CD14-positive monocyte (primary cell): ENCODE measurements around the gene MYO1D. TPM values are rescaled to one million over a fixed set of nuclear protein-coding genes. Genes with fewer than 3 reads are reported as not detected.

Experiments used
- DNase-seq, 3 donors: peaks; one replicate each; pipeline ENCODE4 v3.0.0-alpha.2; 2011 to 2022
- H2AFZ ChIP-seq: 2 replicates; pipeline ENCODE4 v1.6.0; 2012; ENCODE audit warnings: mild to moderate bottlenecking, low read depth, low read length, inconsistent platforms; ENCODE audit not compliant: insufficient read depth, poor library complexity, severe bottlenecking
- H3K27ac ChIP-seq, 2 donors: 1 replicate in 1 of 2; 2 replicates in 1 of 2; pipeline ENCODE4 v1.5.1; 2012 to 2013; ENCODE audit warnings: low read length in 2 of 2, control low read depth in 1 of 2, inconsistent platforms in 1 of 2, low read depth in 1 of 2, mild to moderate bottlenecking in 1 of 2
- H3K27me3 ChIP-seq, 2 donors: one replicate each; pipeline versions ENCODE4 v1.6.0 to v1.6.1; 2011 to 2013; ENCODE audit warnings: low read length in 2 of 2; ENCODE audit not compliant: control insufficient read depth in 2 of 2, insufficient read depth in 2 of 2
- H3K36me3 ChIP-seq, 2 donors: replicated peaks in 1 of 2; 1 replicate in 1 of 2; 2 replicates in 1 of 2; pipeline versions ENCODE4 v1.5.1 to v1.6.1; 2012 to 2013; ENCODE audit warnings: low read length in 2 of 2, control low read depth in 1 of 2, inconsistent platforms in 1 of 2, mild to moderate bottlenecking in 1 of 2; ENCODE audit not compliant: insufficient read depth in 2 of 2, control insufficient read depth in 1 of 2
- H3K4me1 ChIP-seq, 2 donors: 1 replicate in 1 of 2; 2 replicates in 1 of 2; pipeline versions ENCODE4 v1.5.1 to v1.6.1; 2012 to 2013; ENCODE audit warnings: low read length in 2 of 2, control low read depth in 1 of 2, inconsistent platforms in 1 of 2, mild to moderate bottlenecking in 1 of 2, moderate library complexity in 1 of 2; ENCODE audit not compliant: insufficient read depth in 2 of 2, control insufficient read depth in 1 of 2
- H3K4me2 ChIP-seq: replicated peaks from 2 replicates; pipeline ENCODE3; 2012; ENCODE audit warnings: low read length, moderate library complexity, mild to moderate bottlenecking; ENCODE audit not compliant: poor library complexity, severe bottlenecking; ENCODE audit errors: extremely low read depth
- H3K4me3 ChIP-seq, 3 experiments: fragments of 200-600 bp in 1 of 3; sonication (generic) in 1 of 3; replicated peaks in 1 of 3; 1 replicate in 2 of 3; 2 replicates in 1 of 3; pipeline ENCODE4 v1.5.1; 2011 to 2013; ENCODE audit warnings: low read length in 3 of 3, mild to moderate bottlenecking in 3 of 3, control low read depth in 2 of 3, low read depth in 2 of 3, inconsistent platforms in 1 of 3, moderate library complexity in 1 of 3
- H3K79me2 ChIP-seq: 2 replicates; pipeline ENCODE4 v1.6.0; 2012; ENCODE audit warnings: mild to moderate bottlenecking, control low read depth, inconsistent platforms, low read length, moderate library complexity; ENCODE audit not compliant: insufficient read depth
- H3K9ac ChIP-seq: 2 replicates; pipeline ENCODE4 v1.6.0; 2017; ENCODE audit warnings: low read length, mild to moderate bottlenecking; ENCODE audit not compliant: insufficient read depth, poor library complexity, severe bottlenecking
- H3K9me3 ChIP-seq, 2 donors: replicated peaks in 1 of 2; 1 replicate in 1 of 2; 2 replicates in 1 of 2; pipeline versions ENCODE4 v1.5.1 to v1.6.1; 2012 to 2013; ENCODE audit warnings: low read length in 2 of 2, control low read depth in 1 of 2; ENCODE audit not compliant: control insufficient read depth in 1 of 2, insufficient read depth in 1 of 2
- H4K20me1 ChIP-seq: 2 replicates; pipeline ENCODE4 v1.6.0; 2012; ENCODE audit warnings: mild to moderate bottlenecking, low read length, control low read depth, moderate library complexity; ENCODE audit not compliant: insufficient read depth
- H3K27ac Mint-ChIP-seq, 7 donors: one replicate each; pipeline ENCODE4 v1.8.0; 2020; ENCODE audit warnings: mild to moderate bottlenecking in 7 of 7, mixed read lengths in 7 of 7, moderate library complexity in 6 of 7, inconsistent platforms in 2 of 7
- H3K27me3 Mint-ChIP-seq, 3 donors: one replicate each; pipeline ENCODE4 v1.8.0; 2021 to 2022; ENCODE audit warnings: low read depth in 3 of 3, mild to moderate bottlenecking in 3 of 3, mixed read lengths in 3 of 3, moderate library complexity in 3 of 3, inconsistent platforms in 1 of 3
- H3K36me3 Mint-ChIP-seq, 2 donors: one replicate each; pipeline ENCODE4 v1.8.0; 2020; ENCODE audit warnings: mixed read lengths in 2 of 2, inconsistent platforms in 1 of 2, mild to moderate bottlenecking in 1 of 2
- H3K4me1 Mint-ChIP-seq: one replicate; pipeline ENCODE4 v1.8.0; 2020; ENCODE audit warnings: mild to moderate bottlenecking, mixed read lengths
- H3K4me3 Mint-ChIP-seq, 2 donors: one replicate each; pipeline ENCODE4 v1.8.0; 2020; ENCODE audit warnings: mild to moderate bottlenecking in 2 of 2, mixed read lengths in 2 of 2, moderate library complexity in 1 of 2
- H3K9me3 Mint-ChIP-seq, 7 donors: one replicate each; pipeline ENCODE4 v1.8.0; 2020 to 2022; ENCODE audit warnings: mixed read lengths in 7 of 7, mild to moderate bottlenecking in 6 of 7, moderate library complexity in 6 of 7, inconsistent platforms in 2 of 7
- CTCF ChIP-seq: fragments of 200-600 bp; IDR thresholded peaks from one replicate; pipeline ENCODE4 v1.8.0; 2022; ENCODE audit warnings: antibody characterized with exemption, mild to moderate bottlenecking
- WGBS: methylation state at CpG from one replicate; pipeline ENCODE4 v1.1.5; 2013; ENCODE audit warnings: missing lambda C conversion rate; ENCODE audit not compliant: insufficient coverage; 5-methylcytosine and 5-hydroxymethylcytosine counted together
- intact Hi-C, 2 donors: fragments of 100-400 bp; cut with micrococcal nuclease; formaldehyde crosslinking; loops; one replicate each; pipeline versions ENCODE4 v1.15.0 to v1.15.1; 2023
- polyA plus RNA-seq, 3 donors: library from polyadenylated mRNA; depleted of rRNA in 1 of 3; unstranded in 2 of 3; stranded (reverse) in 1 of 3; fragments of 300-500 nt in 2 of 3; fragments of >200 nt in 1 of 3; fragmentation: Illumina TruSeq in 2 of 3; gene quantifications; 1 replicate in 2 of 3; 2 replicates in 1 of 3; pipeline ENCODE4 v1.2.3, GENCODE V29; 2012 to 2021

MYO1D gene
- polyA plus RNA-seq, 3 donors = 0.22 to 0.39 (median 0.26) TPM

- intact Hi-C loops = loop anchor here in 1 of 2 donors (10.0 kb wide), 1 partner anchor 151 kb away; no protein-coding TSS in a partner anchor
- H3K36me3 Mint-ChIP-seq = no peaks in the 10 kb centered on the region
- H3K9me3 ChIP-seq = no peaks in the 10 kb centered on the region
- H3K4me3 Mint-ChIP-seq = no peak overlapping the region
- H3K9me3 Mint-ChIP-seq = peaks cover 0 to 2% (median 0%) of the 10 kb centered on the region in 7 donors
- no peak for TF ChIP-seq CTCF
- H3K27ac Mint-ChIP-seq = no peak overlapping the region
- no peaks in the 10 kb centered on the region for H3K79me2 ChIP-seq
- H3K9ac ChIP-seq = no peak overlapping the region
- no peaks in the 10 kb centered on the region for H3K36me3 ChIP-seq
- H3K27me3 ChIP-seq = no peaks in the 10 kb centered on the region
- no peak overlapping the region for H3K27ac ChIP-seq
- H3K4me3 ChIP-seq = no peak overlapping the region
- peaks cover 1 to 8% (median 2%) of the 10 kb centered on the region in 3 donors for H3K27me3 Mint-ChIP-seq
- WGBS = 88% methylated on average over 2 of the region's 3 CpGs
- no peak for DNase-seq
- no peak overlapping the region for H2AFZ ChIP-seq
- no peak overlapping the region for H3K4me2 ChIP-seq
- H4K20me1 ChIP-seq = no peaks in the 10 kb centered on the region
- no peaks in the 10 kb centered on the region for H3K4me1 ChIP-seq
- peaks cover 3% of the 10 kb centered on the region for H3K4me1 Mint-ChIP-seq
Measured at GRCh38 chr17:32784113-32784512, 92.8 kb downstream of the MYO1D start.

- Histone ChIP-seq H3K4me2 (no peak overlapping the region), H3K9ac (no peak overlapping the region), H3K4me1 (no peaks in the 10 kb centered on the region), H3K79me2 (no peaks in the 10 kb centered on the region), H3K36me3 (no peaks in the 10 kb centered on the region), H3K27me3 (no peaks in the 10 kb centered on the region), H3K27ac (no peak overlapping the region), H4K20me1 (no peaks in the 10 kb centered on the region), H2AFZ (no peak overlapping the region), H3K9me3 (no peaks in the 10 kb centered on the region), H3K4me3 (no peak overlapping the region)
- Mint-ChIP-seq H3K36me3 (no peaks in the 10 kb centered on the region), H3K4me1 (peaks cover 3% of the 10 kb centered on the region), H3K27me3 (peaks cover 1 to 8% (median 2%) of the 10 kb centered on the region in 3 donors), H3K4me3 (no peak overlapping the region), H3K27ac (no peak overlapping the region), H3K9me3 (peaks cover 0 to 1% (median 0%) of the 10 kb centered on the region in 7 donors)
- TF ChIP-seq CTCF = peak; percentile 84
- intact Hi-C loops = loop anchor here (1.0 to 10.0 kb wide), 2 partner anchors 151 to 154 kb away; no protein-coding TSS in a partner anchor
- no CpG with 5 or more reads among the region's 3 CpGs for WGBS
- DNase-seq = peak; percentile 12 to 52 (median 45)
Measured at GRCh38 chr17:32783602-32784001, 93.3 kb downstream of the MYO1D start.
